Chondrocyte (in vitro differentiated cells): ENCODE results near the gene NONO. TPM values are rescaled to one million over a fixed set of nuclear protein-coding genes. Genes with fewer than 3 reads are reported as not detected.
"Not testable (repeated sequence)": the region's sequence is repeated elsewhere in the genome, so short reads cannot be mapped to it uniquely, and the experiment has no call there.

Experiments
- DNase-seq: peaks from one replicate; pipeline ENCODE4 v3.0.0; 2021; ENCODE audit warnings: mixed read lengths, low spot score
- H3K27ac Mint-ChIP-seq: one replicate; pipeline ENCODE4 v1.8.0; 2021; ENCODE audit warnings: mild to moderate bottlenecking, moderate library complexity, mixed read lengths; ENCODE audit not compliant: unreplicated experiment
- H3K27me3 Mint-ChIP-seq: 2 replicates; pipeline ENCODE4 v1.8.0; 2021; ENCODE audit warnings: low read depth, mixed read lengths
- H3K36me3 Mint-ChIP-seq: 2 replicates; pipeline ENCODE4 v1.8.0; 2021; ENCODE audit warnings: low read depth, mixed read lengths
- H3K4me1 Mint-ChIP-seq: 2 replicates; pipeline ENCODE4 v1.8.0; 2021; ENCODE audit warnings: low read depth, mild to moderate bottlenecking, mixed read lengths
- H3K4me3 Mint-ChIP-seq: one replicate; pipeline ENCODE4 v1.8.0; 2021; ENCODE audit warnings: mild to moderate bottlenecking, moderate library complexity, mixed read lengths; ENCODE audit not compliant: unreplicated experiment
- H3K9me3 Mint-ChIP-seq: 2 replicates; pipeline ENCODE4 v1.8.0; 2021; ENCODE audit warnings: low read depth, mixed read lengths
- total RNA-seq: library from RNA; stranded (reverse); gene quantifications from 3 replicates; pipeline ENCODE4 v1.2.1, GENCODE V29; 2021
- TF ChIP-seq, protein P1 (sequence below): fragments of 200-600 bp; sonication (generic); IDR thresholded peaks from 2 replicates; pipeline ENCODE4 v1.5.0; 2021; ENCODE audit warnings: antibody characterized with exemption, mild to moderate bottlenecking, moderate library complexity

Gene NONO
- total RNA-seq, 1 donor from 2014 or later, result 354 TPM

DNA sequence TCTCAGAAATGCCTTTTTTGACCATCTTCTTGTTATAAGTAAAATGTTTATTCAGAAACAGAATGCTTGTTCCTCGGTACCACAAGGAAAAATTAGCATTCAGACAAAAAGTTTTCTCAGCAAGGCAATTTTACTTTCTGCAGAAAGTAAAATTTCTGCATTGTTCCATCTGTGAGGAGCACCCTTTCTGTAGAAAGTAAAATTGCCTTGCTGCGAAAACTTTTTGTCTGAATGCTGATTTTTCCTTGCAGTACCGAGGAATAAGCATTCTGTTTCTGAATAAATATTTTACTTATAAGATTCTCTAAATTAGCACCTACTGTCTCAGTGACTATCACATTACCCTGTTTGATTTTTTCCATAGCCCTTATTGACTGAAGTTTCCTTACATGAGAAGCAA, 43.0 kb downstream of the NONO start:
- peaks cover 5% of the 10 kb centered on the region for H3K9me3 Mint-ChIP-seq
- H3K36me3 Mint-ChIP-seq, result peaks cover 3% of the 10 kb centered on the region
- no peaks in the 10 kb centered on the region for H3K27me3 Mint-ChIP-seq
- no peak for DNase-seq
- TF ChIP-seq, protein P1, sequence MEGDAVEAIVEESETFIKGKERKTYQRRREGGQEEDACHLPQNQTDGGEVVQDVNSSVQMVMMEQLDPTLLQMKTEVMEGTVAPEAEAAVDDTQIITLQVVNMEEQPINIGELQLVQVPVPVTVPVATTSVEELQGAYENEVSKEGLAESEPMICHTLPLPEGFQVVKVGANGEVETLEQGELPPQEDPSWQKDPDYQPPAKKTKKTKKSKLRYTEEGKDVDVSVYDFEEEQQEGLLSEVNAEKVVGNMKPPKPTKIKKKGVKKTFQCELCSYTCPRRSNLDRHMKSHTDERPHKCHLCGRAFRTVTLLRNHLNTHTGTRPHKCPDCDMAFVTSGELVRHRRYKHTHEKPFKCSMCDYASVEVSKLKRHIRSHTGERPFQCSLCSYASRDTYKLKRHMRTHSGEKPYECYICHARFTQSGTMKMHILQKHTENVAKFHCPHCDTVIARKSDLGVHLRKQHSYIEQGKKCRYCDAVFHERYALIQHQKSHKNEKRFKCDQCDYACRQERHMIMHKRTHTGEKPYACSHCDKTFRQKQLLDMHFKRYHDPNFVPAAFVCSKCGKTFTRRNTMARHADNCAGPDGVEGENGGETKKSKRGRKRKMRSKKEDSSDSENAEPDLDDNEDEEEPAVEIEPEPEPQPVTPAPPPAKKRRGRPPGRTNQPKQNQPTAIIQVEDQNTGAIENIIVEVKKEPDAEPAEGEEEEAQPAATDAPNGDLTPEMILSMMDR, result no peak
- H3K4me3 Mint-ChIP-seq, result no peak overlapping the region
- H3K4me1 Mint-ChIP-seq, result peaks cover 7% of the 10 kb centered on the region
- no peak overlapping the region for H3K27ac Mint-ChIP-seq

DNA sequence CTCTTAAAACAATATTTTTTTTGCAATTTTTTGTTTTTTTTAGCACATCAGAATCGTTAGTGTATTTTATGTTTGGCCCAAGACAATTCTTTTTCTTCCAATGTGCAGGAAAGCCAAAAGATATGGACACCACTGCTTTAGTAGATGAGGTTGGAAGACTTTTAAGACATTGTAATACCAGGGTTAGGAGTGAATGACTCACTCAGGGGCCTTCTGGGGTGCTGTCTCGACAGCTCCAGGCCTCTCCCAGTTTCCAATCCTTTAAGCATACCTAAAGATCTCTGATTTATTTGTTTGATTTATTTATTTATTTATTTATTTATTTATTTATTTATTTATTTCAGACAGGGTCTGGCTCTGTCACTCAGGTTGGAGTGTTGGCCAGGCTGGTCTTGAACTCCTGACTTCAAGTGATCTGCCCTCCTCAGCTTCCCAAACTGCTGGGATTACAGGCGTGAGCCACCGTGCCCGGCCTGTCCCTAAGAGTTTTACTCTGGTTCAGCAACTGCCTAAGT, 65.8 kb downstream of the NONO start:
- not testable (repeated sequence) for H3K4me3 Mint-ChIP-seq, H3K27me3 Mint-ChIP-seq, H3K9me3 Mint-ChIP-seq, H3K36me3 Mint-ChIP-seq, H3K27ac Mint-ChIP-seq, H3K4me1 Mint-ChIP-seq, DNase-seq

DNA sequence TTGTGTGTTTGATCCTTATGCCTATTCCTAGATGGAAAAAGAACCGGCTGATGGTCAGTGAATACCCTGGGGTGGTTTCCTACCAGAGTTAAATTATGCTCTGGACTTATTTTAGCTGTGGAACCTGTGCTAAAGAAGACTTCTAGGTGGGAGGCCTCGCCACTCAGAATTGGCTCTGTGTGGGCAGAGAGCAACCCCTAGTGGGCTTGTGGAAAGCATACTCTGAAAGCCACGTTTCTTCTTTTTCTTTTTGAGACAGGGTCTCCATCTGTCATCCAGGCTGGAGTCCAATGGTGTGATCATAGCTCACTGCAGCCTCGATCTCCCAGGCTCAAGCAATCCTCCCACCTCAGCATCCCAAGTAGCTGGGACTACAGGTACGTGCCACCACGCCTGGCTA, 66.4 kb downstream of the NONO start:
- H3K36me3 Mint-ChIP-seq, H3K9me3 Mint-ChIP-seq, H3K27me3 Mint-ChIP-seq, H3K4me3 Mint-ChIP-seq, DNase-seq, H3K27ac Mint-ChIP-seq, H3K4me1 Mint-ChIP-seq: not testable (repeated sequence)
- TF ChIP-seq, protein P1, result peak; percentile 43

Other genes with a start within 250 kb of the NONO start
- gene SNX12, start 215.3 kb upstream of the NONO start, total RNA-seq, result 52.9 to 66.6 TPM (median 60.9 TPM) in 3 replicates
- gene FOXO4, start 187.8 kb upstream of the NONO start, total RNA-seq, result 7.9 to 9.3 TPM (median 8.2 TPM) in 3 replicates
- not detected in 3 replicates for gene CXorf65, start 176.9 kb upstream of the NONO start, total RNA-seq
- not detected in 3 replicates for gene IL2RG, start 172.1 kb upstream of the NONO start, total RNA-seq
- 32.8 to 39.8 TPM (median 33.4 TPM) in 3 replicates for gene MED12, start 165.0 kb upstream of the NONO start, total RNA-seq
- gene NLGN3, start 138.8 kb upstream of the NONO start, total RNA-seq, result 0.52 to 1.1 TPM (median 0.87 TPM) in 3 replicates
- not detected in 3 replicates for gene GJB1, start 60.4 kb upstream of the NONO start, total RNA-seq
- gene ZMYM3, start 29.5 kb upstream of the NONO start, total RNA-seq, result 31.9 to 35.2 TPM (median 32.1 TPM) in 3 replicates
- 2.1 to 3.2 TPM (median 2.5 TPM) in 3 replicates for gene ITGB1BP2, start 18.1 kb downstream of the NONO start, total RNA-seq
- 26.4 to 31.3 TPM (median 27.9 TPM) in 3 replicates for gene TAF1, start 82.7 kb downstream of the NONO start, total RNA-seq
- 108 to 138 TPM (median 138 TPM) in 3 replicates for gene OGT, start 249.5 kb downstream of the NONO start, total RNA-seq